ENCODE data around the gene CTH.

Gene CTH

GRCh38 chr1:70376196-70376595 is 34.9 kb upstream of the CTH start:
- TF ChIP-seq, protein P1, sequence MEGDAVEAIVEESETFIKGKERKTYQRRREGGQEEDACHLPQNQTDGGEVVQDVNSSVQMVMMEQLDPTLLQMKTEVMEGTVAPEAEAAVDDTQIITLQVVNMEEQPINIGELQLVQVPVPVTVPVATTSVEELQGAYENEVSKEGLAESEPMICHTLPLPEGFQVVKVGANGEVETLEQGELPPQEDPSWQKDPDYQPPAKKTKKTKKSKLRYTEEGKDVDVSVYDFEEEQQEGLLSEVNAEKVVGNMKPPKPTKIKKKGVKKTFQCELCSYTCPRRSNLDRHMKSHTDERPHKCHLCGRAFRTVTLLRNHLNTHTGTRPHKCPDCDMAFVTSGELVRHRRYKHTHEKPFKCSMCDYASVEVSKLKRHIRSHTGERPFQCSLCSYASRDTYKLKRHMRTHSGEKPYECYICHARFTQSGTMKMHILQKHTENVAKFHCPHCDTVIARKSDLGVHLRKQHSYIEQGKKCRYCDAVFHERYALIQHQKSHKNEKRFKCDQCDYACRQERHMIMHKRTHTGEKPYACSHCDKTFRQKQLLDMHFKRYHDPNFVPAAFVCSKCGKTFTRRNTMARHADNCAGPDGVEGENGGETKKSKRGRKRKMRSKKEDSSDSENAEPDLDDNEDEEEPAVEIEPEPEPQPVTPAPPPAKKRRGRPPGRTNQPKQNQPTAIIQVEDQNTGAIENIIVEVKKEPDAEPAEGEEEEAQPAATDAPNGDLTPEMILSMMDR (IDR thresholded peaks at IDR 0.05; ENCODE audit: low read depth, low read length) = no peak
- H3K4me3 ChIP-seq (replicated peaks in 1 of 2; ENCODE audit: low read depth in 2 of 2, low read length in 2 of 2) = no peak overlapping the region
- no peak for DNase-seq (ENCODE audit: low read depth in 2 of 2)

DNA sequence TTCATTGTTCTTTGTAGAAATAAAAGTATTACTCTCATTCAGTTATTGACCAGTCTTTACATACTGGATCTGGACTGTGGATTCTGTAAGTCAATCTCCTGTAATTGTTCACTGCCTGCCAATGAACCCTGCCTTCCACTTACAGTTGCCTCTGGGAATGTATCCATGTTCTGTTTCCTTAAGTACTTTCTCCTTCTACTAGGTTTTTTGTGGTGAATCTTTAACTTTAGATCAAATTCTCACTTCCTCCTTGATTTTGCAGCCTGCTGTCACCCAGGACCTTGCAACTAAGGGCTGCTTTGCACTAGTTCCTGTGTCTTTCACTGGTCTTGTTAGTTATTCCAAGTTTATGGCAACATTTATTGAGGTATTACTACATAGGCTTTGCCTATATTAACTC is 28.4 kb upstream of the CTH start:
- H3K4me3 ChIP-seq (replicated peaks in 1 of 2; ENCODE audit: low read depth in 2 of 2, low read length in 2 of 2) = no peak overlapping the region
- no peak for DNase-seq (ENCODE audit: low read depth in 2 of 2)
- TF ChIP-seq, protein P1 (IDR thresholded peaks at IDR 0.05; ENCODE audit: low read depth, low read length) = no peak

- TF ChIP-seq, protein P1 (IDR thresholded peaks at IDR 0.05; ENCODE audit: low read depth, low read length) = no peak
- no peak for DNase-seq (ENCODE audit: low read depth in 2 of 2)
- no peak overlapping the region for H3K4me3 ChIP-seq (replicated peaks in 1 of 2; ENCODE audit: low read depth in 2 of 2, low read length in 2 of 2)
These were observed 27.6 kb upstream of the CTH start for GRCh38 chr1:70383483-70383882.

GRCh38 chr1:70384542-70384941 is 26.5 kb upstream of the CTH start:
- no peak for DNase-seq (ENCODE audit: low read depth in 2 of 2)
- TF ChIP-seq, protein P1 (IDR thresholded peaks at IDR 0.05; ENCODE audit: low read depth, low read length) = no peak
- H3K4me3 ChIP-seq (replicated peaks in 1 of 2; ENCODE audit: low read depth in 2 of 2, low read length in 2 of 2) = no peak overlapping the region

GRCh38 chr1:70385477-70385876 is 25.6 kb upstream of the CTH start:
- DNase-seq (ENCODE audit: low read depth in 2 of 2) = no peak
- H3K4me3 ChIP-seq (replicated peaks in 1 of 2; ENCODE audit: low read depth in 2 of 2, low read length in 2 of 2) = no peak overlapping the region

DNA sequence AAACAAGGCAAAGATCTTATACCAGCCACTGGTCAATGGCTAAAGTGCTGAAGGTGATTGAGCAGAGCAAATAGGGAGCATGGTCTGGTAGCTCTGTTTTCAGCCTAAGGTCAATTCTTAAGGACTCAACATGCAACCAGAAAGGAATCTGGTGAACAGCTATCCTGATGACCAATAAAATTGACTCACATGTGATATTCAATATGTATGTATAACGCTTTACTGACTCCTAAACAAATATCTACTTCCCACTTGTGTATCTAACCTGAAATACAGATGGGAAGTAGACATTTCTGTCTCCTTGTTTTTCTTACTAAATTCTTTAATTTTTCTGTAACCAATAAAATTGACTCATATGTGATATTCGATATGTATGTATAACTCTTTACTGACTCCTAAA is 24.9 kb upstream of the CTH start:
- no peak for DNase-seq (ENCODE audit: low read depth in 2 of 2)
- TF ChIP-seq, protein P1 (IDR thresholded peaks at IDR 0.05; ENCODE audit: low read depth, low read length) = no peak
- no peak overlapping the region for H3K4me3 ChIP-seq (replicated peaks in 1 of 2; ENCODE audit: low read depth in 2 of 2, low read length in 2 of 2)

More at GRCh38 chr1:70385477-70385876, 25.6 kb upstream of the CTH start:
- TF ChIP-seq, protein P1 (IDR thresholded peaks at IDR 0.05; ENCODE audit: low read depth, low read length) = no peak

- no peak for DNase-seq (ENCODE audit: low read depth in 2 of 2)
- H3K4me3 ChIP-seq (replicated peaks in 1 of 2; ENCODE audit: low read depth in 2 of 2, low read length in 2 of 2) = no peak overlapping the region
- TF ChIP-seq, protein P1 (IDR thresholded peaks at IDR 0.05; ENCODE audit: low read depth, low read length) = no peak
These were observed 23.6 kb upstream of the CTH start for GRCh38 chr1:70387507-70387906.
